Stimulated activated CD8-positive, alpha-beta memory T cell treated with anti-CD3 and anti-CD28 coated beads, Interleukin-15, amount 100 ng/mL, for 24 hours (primary cell): ENCODE results near the gene FMNL2.

ENCODE experiments used
- DNase-seq: peaks from one replicate; pipeline ENCODE4 v3.0.0-alpha.2; 2020; ENCODE audit warnings: low read depth

FMNL2 gene

DNA sequence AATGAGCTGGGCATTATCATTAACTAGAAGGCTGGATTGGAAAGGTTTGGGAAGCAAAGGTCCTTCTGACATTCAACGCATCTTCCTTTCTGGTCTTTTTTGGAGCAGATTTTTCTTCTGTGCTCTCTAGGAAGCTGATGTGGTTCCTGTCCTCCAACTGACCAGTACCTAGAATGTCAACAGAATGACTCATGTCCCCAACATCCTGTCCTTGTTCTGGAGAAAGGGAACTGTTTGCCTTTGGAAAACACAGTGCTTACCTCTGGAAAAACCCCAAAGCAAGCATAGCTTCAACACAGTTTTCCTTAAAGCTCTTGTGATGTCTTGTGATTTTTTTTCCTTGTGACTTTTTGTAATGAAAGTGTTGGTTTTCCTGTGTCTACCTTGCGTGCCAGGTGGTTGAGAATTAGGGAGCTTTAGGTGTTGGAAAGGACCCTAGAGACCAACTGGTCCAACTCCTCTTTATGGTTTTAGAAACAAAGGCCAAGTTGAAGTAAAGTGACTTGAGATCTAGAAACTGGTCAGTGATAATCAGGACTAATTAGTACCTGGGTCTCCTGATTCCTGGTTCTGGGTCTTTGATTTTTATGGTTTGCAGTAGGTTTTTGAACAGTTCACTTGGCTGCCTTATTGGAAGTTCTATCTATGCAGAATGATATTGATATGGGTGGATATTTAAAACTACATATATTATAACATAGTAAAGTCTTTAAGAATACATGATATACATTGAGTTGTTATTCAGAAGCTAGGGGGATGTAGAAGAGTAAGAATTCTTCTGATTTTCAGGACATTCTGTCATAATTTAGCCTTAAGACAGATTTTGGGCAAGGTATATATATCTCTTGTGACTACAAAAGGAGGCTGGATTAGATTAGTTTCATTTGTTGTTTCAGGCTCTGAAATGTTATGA lies 70.5 kb downstream of the FMNL2 start:
- DNase-seq = no peak

GRCh38 chr2:152406119-152406835 lies 71.3 kb downstream of the FMNL2 start:
- DNase-seq = no peak

DNA sequence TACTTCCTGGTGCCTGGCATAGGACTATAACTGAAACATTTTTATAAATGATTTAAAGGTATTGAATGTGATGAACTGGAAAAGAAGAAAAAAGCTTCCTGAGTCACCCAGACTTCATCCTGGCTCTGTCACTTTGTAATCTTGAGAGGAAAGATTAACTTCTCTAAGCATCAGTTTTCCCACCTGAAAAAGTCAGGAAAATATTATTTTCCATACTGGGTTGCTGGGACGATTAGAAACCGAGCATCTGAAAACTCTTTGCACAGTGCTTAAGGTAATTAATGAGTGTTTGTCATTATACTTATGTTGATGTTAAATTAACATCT lies 71.8 kb downstream of the FMNL2 start:
- DNase-seq = no peak

- DNase-seq = no peak
Measured at GRCh38 chr2:152407204-152407721, 72.3 kb downstream of the FMNL2 start.

- DNase-seq = no peak
Measured at GRCh38 chr2:152407806-152408205, 72.8 kb downstream of the FMNL2 start.

DNA sequence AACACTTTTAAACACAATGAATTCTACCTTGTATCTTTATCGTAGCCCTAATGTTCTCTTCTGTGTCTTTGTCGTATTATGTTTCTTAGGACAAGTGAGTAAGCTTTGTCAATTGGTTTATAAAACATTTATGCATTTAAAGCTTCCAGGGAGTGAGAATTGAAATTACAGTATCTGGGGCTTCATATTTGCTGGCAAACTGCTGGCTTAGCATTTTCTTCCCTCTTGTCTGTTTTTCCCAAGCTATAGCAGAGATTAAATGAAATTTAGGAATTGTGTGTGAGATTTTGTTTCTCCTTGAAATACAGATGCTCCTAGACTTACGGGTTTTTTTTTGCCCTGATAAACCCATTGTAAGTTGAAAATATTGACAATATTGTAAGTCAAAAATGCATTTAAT lies 73.3 kb downstream of the FMNL2 start:
- no peak for DNase-seq

DNA sequence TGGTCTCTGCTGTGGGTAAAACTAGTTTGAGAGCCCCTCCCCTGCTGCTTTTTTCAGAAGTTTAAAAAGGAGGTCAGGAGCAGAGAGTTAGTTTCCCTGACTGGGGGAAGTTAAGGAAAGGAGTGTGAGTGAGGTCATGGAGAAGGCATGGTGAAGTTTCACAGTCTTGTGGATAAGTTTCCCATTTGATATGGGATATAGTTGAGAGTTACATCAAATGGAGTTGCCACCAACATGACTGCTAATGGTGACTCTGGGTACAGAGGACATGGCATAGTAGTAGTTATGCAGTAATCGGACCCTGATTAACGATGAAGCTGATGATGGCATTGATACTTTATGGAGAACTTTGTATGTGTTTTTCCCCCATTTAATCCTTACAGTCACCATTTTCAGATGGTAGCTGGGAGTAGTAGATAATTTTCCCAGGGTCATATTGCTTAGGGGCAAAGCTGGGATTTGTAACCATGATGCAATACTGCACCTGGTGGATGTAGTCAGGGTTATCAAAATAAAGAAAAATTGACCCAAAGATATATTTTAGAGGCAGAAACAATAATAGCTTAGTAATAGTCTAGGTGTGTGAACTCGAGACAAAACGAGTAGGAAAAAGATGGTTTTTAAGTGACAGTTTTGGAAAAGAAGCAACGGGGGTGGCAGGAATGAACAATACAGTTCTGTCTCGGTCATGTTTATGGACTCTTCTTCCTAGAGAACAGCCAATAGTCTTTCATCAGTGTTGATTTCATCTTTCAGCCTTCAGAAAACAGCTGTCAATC lies 74.6 kb downstream of the FMNL2 start:
- no peak for DNase-seq

DNA sequence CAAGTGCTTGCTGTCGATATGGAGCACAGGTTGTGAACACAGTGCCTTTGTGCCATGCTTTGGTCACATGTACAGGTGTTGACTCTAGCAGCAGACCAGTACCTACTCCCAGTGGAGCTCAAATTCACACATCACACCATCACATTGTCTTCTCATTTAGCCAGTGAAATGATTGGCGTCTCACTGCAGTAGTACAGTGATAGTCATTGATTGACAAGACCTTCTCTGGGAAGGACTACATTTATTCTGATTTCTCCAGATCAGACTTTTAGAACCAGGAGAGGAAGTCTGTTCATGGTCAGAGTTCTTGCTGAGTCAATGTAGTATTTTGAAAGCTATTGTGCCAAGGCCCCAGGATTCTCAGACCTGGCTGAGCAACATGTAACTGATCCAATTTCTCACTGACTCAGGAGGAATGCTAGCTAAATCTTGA lies 75.2 kb downstream of the FMNL2 start:
- no peak for DNase-seq

GRCh38 chr2:152411154-152411553 lies 76.2 kb downstream of the FMNL2 start:
- DNase-seq = no peak

DNA sequence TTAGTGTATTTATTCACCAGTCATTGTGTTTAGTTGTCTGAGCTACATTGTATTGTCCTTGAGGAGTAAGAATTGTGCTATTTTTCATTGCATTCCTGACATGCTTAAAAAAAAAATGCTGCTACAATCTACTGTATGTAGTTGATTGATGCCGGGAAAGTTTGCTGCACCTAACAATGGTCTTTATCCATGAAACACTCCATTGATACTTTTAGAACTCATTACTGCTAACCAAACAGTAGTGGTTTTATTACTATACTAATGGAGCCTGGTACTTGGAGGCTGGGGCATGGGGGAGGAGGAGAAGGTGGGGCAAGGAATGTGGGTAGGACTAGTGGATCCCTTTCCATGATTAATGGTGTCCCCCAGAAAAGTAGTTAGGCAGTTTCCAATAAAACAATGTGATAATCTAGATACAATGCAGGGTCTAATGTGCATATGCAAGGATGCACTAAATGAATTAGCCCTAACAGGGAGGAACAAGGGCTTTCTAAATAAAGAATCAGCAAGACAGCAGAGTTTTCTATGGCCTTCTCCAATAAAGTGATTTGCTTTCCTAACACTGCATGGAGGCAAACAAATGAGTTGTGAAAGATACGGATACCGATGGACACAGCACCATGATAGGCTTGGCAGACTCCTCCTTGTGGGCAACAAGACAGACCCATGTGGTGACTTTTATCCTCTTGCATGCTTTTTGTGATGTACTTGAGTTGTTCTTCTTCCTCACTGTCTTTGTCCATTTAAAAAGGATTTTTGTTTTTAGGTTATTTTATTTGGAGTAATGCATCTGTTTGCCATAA lies 78.5 kb downstream of the FMNL2 start:
- no peak for DNase-seq

- DNase-seq = no peak
Measured at GRCh38 chr2:152415231-152415642, 80.3 kb downstream of the FMNL2 start.

GRCh38 chr2:152415796-152416195 lies 80.8 kb downstream of the FMNL2 start:
- DNase-seq = no peak

GRCh38 chr2:152418688-152419087 lies 83.7 kb downstream of the FMNL2 start:
- DNase-seq = no peak

DNA sequence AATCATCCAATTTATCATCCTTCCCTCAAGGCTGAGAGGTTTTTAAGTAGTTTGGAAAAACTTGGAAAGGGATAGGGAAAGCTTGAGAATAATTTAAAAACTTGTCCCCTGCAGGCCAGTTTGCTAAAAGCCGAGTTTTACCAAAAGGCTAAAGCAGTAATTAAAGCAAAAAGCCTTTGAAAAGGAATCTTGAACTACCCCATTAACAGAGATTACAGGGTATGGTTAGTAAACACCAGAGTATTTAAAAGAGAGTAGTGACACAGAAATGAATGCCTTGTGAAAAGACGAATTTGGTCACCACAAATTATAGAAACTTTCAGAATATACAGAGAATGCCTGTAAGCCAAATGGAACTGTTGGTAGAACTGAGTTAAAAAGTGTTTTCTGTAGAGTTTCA lies 85.0 kb downstream of the FMNL2 start:
- no peak for DNase-seq

- no peak for DNase-seq
Measured at GRCh38 chr2:152420363-152420762, 85.4 kb downstream of the FMNL2 start.

GRCh38 chr2:152420936-152421335 lies 86.0 kb downstream of the FMNL2 start:
- no peak for DNase-seq

DNA sequence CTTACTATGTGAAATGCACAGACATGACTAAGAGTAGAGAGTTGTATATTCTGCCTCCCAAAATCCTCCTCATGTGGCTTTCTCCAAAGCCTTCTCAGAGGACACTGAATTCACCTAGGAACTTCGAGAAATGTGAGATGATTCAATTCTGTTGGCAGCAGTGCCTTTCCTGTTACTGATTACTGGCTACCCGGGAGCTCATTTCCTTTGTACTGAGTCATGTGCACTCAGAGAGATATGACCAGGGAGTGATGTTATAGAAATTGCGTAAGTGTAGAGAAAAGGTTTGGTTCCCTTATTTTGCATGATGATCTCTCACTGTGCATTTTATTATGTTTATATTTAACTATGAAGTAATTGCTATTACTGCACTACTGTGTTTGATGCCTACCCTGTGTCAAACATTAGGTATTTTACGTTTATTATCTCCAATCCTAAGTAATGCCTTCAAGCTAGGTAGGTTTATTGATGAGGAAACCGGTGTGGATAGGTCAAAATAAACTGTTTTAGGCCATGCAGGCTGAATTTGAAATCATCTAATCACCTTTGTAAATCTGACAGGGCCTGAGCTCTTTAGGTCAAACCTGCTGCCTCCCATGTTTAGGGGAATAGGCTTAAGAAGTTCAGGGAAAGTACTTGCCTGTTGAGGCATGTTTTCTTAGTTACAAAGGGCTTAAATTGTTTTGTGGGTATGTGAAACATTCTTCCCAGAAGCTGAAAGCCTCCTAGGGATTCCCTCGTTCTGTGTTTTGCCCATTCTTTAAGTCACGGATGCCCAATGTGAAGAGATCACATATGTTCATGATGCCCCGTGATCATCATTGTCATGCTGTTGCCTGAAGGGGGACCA lies 86.8 kb downstream of the FMNL2 start:
- no peak for DNase-seq

DNA sequence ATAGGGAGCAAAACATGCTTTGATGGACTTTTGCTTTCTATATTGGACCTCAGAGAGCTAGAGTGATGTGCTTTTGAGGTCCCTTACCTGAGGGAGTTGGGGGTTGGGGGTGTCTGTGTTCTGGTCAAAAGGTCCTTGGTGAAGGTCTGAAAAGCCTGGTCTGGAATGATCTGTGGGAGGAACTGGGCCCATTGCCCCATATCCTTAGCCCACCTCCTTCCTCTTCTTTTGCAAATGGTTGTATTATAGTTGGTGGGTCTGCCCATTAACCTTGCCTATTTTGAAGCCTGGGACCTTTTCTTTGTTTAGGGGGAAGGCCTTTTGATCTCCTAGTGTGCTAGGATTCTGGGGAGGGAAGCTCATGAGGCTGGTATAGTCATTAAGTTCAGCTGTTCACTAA lies 88.7 kb downstream of the FMNL2 start:
- DNase-seq = no peak

GRCh38 chr2:152425765-152426727 lies 91.1 kb downstream of the FMNL2 start:
- no peak for DNase-seq
